ENCODE measurements around the gene PCBP3. TPM values are rescaled to one million over a fixed set of nuclear protein-coding genes. Genes with fewer than 3 reads are reported as not detected.

The PCBP3 gene
- total and polyA plus RNA-seq, 10 of the 15 experiments (the other 5 are each of a cell fraction or from before 2014, with no cell fraction given): 0.09 to 1.3 (median 0.46) TPM; not detected in 3

DNA sequence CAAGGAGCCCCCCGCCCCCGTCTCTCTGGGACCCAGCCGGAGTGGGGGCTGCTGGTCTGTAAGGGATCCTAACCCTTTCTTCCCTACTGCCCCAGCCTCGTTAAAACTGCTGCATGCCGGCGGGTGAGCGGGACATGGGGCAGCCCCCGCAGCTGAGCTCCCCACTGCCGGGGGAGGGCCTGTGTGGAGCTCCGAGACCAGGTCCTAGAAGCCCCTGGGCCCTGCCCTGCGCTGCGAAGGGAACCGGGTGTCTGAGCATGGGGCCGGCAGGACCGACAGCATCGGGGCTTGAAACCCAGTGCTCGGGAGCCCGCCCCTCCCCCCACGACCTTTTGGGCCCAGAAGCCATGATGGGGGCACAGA lies 328.8 kb downstream of the PCBP3 start (continued):
- TF ChIP-seq, protein P1, sequence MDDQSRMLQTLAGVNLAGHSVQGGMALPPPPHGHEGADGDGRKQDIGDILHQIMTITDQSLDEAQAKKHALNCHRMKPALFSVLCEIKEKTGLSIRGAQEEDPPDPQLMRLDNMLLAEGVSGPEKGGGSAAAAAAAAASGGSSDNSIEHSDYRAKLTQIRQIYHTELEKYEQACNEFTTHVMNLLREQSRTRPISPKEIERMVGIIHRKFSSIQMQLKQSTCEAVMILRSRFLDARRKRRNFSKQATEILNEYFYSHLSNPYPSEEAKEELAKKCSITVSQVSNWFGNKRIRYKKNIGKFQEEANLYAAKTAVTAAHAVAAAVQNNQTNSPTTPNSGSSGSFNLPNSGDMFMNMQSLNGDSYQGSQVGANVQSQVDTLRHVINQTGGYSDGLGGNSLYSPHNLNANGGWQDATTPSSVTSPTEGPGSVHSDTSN (IDR thresholded peaks at IDR 0.05; ENCODE audit: insufficient replicate concordance, low read depth, low read length): no peak
- TF ChIP-seq, protein P2, sequence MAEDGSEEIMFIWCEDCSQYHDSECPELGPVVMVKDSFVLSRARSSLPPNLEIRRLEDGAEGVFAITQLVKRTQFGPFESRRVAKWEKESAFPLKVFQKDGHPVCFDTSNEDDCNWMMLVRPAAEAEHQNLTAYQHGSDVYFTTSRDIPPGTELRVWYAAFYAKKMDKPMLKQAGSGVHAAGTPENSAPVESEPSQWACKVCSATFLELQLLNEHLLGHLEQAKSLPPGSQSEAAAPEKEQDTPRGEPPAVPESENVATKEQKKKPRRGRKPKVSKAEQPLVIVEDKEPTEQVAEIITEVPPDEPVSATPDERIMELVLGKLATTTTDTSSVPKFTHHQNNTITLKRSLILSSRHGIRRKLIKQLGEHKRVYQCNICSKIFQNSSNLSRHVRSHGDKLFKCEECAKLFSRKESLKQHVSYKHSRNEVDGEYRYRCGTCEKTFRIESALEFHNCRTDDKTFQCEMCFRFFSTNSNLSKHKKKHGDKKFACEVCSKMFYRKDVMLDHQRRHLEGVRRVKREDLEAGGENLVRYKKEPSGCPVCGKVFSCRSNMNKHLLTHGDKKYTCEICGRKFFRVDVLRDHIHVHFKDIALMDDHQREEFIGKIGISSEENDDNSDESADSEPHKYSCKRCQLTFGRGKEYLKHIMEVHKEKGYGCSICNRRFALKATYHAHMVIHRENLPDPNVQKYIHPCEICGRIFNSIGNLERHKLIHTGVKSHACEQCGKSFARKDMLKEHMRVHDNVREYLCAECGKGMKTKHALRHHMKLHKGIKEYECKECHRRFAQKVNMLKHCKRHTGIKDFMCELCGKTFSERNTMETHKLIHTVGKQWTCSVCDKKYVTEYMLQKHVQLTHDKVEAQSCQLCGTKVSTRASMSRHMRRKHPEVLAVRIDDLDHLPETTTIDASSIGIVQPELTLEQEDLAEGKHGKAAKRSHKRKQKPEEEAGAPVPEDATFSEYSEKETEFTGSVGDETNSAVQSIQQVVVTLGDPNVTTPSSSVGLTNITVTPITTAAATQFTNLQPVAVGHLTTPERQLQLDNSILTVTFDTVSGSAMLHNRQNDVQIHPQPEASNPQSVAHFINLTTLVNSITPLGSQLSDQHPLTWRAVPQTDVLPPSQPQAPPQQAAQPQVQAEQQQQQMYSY (CRISPR knock-in tag; IDR thresholded peaks at IDR 0.05): no peak
- TF ChIP-seq SREBF1 (IDR thresholded peaks at IDR 0.05; ENCODE audit: low read length): no peak
- no peak for TF ChIP-seq ZBED1 (IDR thresholded peaks at IDR 0.05; ENCODE audit: borderline replicate concordance)
- TF ChIP-seq, protein P3, sequence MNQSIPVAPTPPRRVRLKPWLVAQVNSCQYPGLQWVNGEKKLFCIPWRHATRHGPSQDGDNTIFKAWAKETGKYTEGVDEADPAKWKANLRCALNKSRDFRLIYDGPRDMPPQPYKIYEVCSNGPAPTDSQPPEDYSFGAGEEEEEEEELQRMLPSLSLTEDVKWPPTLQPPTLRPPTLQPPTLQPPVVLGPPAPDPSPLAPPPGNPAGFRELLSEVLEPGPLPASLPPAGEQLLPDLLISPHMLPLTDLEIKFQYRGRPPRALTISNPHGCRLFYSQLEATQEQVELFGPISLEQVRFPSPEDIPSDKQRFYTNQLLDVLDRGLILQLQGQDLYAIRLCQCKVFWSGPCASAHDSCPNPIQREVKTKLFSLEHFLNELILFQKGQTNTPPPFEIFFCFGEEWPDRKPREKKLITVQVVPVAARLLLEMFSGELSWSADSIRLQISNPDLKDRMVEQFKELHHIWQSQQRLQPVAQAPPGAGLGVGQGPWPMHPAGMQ (IDR thresholded peaks at IDR 0.05; ENCODE audit: borderline replicate concordance): no peak
- no peak for TF ChIP-seq BHLHE40 (IDR thresholded peaks at IDR 0.05; ENCODE audit: borderline replicate concordance in 1 of 2, low read depth in 2 of 2, low read length in 1 of 2)
- no peak for TF ChIP-seq FOXK2 (IDR thresholded peaks at IDR 0.05)
- TF ChIP-seq, protein P4, sequence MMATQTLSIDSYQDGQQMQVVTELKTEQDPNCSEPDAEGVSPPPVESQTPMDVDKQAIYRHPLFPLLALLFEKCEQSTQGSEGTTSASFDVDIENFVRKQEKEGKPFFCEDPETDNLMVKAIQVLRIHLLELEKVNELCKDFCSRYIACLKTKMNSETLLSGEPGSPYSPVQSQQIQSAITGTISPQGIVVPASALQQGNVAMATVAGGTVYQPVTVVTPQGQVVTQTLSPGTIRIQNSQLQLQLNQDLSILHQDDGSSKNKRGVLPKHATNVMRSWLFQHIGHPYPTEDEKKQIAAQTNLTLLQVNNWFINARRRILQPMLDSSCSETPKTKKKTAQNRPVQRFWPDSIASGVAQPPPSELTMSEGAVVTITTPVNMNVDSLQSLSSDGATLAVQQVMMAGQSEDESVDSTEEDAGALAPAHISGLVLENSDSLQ (IDR thresholded peaks at IDR 0.05): no peak
- TF ChIP-seq CREM (IDR thresholded peaks at IDR 0.05; ENCODE audit: low read depth): no peak
- TF ChIP-seq NFIC (IDR thresholded peaks at IDR 0.05; ENCODE audit: low read depth, low read length): no peak
- TF ChIP-seq SRF (IDR thresholded peaks at IDR 0.05; ENCODE audit: low read depth in 2 of 2, low read length in 2 of 2): no peak
- TF ChIP-seq, protein P5, sequence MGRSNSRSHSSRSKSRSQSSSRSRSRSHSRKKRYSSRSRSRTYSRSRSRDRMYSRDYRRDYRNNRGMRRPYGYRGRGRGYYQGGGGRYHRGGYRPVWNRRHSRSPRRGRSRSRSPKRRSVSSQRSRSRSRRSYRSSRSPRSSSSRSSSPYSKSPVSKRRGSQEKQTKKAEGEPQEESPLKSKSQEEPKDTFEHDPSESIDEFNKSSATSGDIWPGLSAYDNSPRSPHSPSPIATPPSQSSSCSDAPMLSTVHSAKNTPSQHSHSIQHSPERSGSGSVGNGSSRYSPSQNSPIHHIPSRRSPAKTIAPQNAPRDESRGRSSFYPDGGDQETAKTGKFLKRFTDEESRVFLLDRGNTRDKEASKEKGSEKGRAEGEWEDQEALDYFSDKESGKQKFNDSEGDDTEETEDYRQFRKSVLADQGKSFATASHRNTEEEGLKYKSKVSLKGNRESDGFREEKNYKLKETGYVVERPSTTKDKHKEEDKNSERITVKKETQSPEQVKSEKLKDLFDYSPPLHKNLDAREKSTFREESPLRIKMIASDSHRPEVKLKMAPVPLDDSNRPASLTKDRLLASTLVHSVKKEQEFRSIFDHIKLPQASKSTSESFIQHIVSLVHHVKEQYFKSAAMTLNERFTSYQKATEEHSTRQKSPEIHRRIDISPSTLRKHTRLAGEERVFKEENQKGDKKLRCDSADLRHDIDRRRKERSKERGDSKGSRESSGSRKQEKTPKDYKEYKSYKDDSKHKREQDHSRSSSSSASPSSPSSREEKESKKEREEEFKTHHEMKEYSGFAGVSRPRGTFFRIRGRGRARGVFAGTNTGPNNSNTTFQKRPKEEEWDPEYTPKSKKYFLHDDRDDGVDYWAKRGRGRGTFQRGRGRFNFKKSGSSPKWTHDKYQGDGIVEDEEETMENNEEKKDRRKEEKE (IDR thresholded peaks at IDR 0.05): no peak
- TF ChIP-seq, protein P6, sequence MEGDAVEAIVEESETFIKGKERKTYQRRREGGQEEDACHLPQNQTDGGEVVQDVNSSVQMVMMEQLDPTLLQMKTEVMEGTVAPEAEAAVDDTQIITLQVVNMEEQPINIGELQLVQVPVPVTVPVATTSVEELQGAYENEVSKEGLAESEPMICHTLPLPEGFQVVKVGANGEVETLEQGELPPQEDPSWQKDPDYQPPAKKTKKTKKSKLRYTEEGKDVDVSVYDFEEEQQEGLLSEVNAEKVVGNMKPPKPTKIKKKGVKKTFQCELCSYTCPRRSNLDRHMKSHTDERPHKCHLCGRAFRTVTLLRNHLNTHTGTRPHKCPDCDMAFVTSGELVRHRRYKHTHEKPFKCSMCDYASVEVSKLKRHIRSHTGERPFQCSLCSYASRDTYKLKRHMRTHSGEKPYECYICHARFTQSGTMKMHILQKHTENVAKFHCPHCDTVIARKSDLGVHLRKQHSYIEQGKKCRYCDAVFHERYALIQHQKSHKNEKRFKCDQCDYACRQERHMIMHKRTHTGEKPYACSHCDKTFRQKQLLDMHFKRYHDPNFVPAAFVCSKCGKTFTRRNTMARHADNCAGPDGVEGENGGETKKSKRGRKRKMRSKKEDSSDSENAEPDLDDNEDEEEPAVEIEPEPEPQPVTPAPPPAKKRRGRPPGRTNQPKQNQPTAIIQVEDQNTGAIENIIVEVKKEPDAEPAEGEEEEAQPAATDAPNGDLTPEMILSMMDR (IDR thresholded peaks at IDR 0.05 in 2 of 3, conservative IDR thresholded peaks at IDR 0.05 in 1 of 3; ENCODE audit: control insufficient read depth in 2 of 3, extremely low read depth in 1 of 3, insufficient read depth in 1 of 3, low read depth in 3 of 3, low read length in 3 of 3): no peak

Measured in GM12878 (cell line).